DOHH2 (cell line): Measurements from ENCODE around the gene OCLN.
"Not testable (repeated sequence)": the region's sequence is repeated elsewhere in the genome, so short reads cannot be mapped to it uniquely, and the experiment has no call there.

Source experiments
- H3F3A ChIP-seq: fragments of 200-600 bp; sonication (generic), shearing (Covaris generic); 2 replicates; pipeline ENCODE4 v1.6.0; 2016; ENCODE audit warnings: antibody characterized with exemption, mild to moderate bottlenecking; ENCODE audit not compliant: control insufficient read depth, insufficient read depth
- H3K27ac ChIP-seq: fragments of 200-600 bp; sonication (generic); 2 replicates; pipeline ENCODE4 v1.5.1; 2014; ENCODE audit warnings: low read depth, mild to moderate bottlenecking, low read length, moderate library complexity
- H3K27me3 ChIP-seq: fragments of 200-600 bp; sonication (generic); 2 replicates; pipeline ENCODE4 v1.6.1; 2014; ENCODE audit warnings: mild to moderate bottlenecking, low read length, mixed read lengths; ENCODE audit not compliant: control insufficient read depth
- H3K36me3 ChIP-seq: fragments of 200-600 bp; sonication (generic); 2 replicates; pipeline ENCODE4 v1.6.1; 2014; ENCODE audit warnings: mild to moderate bottlenecking, low read length, moderate library complexity, mixed read lengths; ENCODE audit not compliant: control insufficient read depth
- H3K4me1 ChIP-seq: fragments of 200-600 bp; sonication (generic); 2 replicates; pipeline ENCODE4 v1.6.1; 2014; ENCODE audit warnings: mild to moderate bottlenecking, low read length, mixed read lengths; ENCODE audit not compliant: control insufficient read depth
- H3K4me2 ChIP-seq: fragments of 200-600 bp; sonication (generic); 2 replicates; pipeline ENCODE4 v1.6.0; 2014; ENCODE audit warnings: mild to moderate bottlenecking, low read length, moderate library complexity
- H3K4me3 ChIP-seq: fragments of 200-600 bp; sonication (generic); 2 replicates; pipeline ENCODE4 v1.5.1; 2014; ENCODE audit warnings: mild to moderate bottlenecking, low read length, mixed read lengths
- H3K79me2 ChIP-seq: fragments of 200-600 bp; sonication (generic); 2 replicates; pipeline ENCODE4 v1.6.1; 2014; ENCODE audit warnings: mild to moderate bottlenecking, low read length, mixed read lengths; ENCODE audit not compliant: control insufficient read depth
- H3K9me2 ChIP-seq: fragments of 200-600 bp; sonication (generic); replicated peaks from 2 replicates; pipeline ENCODE4 v1.6.1; 2014; ENCODE audit warnings: mild to moderate bottlenecking, low read length, mixed read lengths; ENCODE audit not compliant: control insufficient read depth
- H3K9me3 ChIP-seq: fragments of 200-600 bp; sonication (generic); 2 replicates; pipeline ENCODE4 v1.6.1; 2014; ENCODE audit warnings: antibody characterized with exemption, low read length, mixed read lengths; ENCODE audit not compliant: control insufficient read depth, insufficient read depth
- H4K20me1 ChIP-seq: fragments of 200-600 bp; sonication (generic); 2 replicates; pipeline ENCODE4 v1.6.0; 2014; ENCODE audit warnings: low read depth, mild to moderate bottlenecking, antibody characterized with exemption, low read length, moderate library complexity; ENCODE audit not compliant: control insufficient read depth, insufficient read depth
- CTCF ChIP-seq: fragments of 200-600 bp; sonication (generic); IDR thresholded peaks from one replicate; pipeline ENCODE4 v1.5.1; 2014; ENCODE audit warnings: antibody characterized with exemption, mild to moderate bottlenecking, low read depth, low read length; ENCODE audit not compliant: poor library complexity, severe bottlenecking
- EZH2phosphoT487 ChIP-seq: fragments of 200-600 bp; sonication (generic); IDR thresholded peaks from 2 replicates; pipeline ENCODE4 v1.6.1; 2017; ENCODE audit warnings: borderline replicate concordance, mild to moderate bottlenecking, antibody characterized with exemption, low read length, moderate library complexity, mixed read lengths

The OCLN gene

GRCh38 chr5:69450116-69450515, 42.5 kb upstream of the OCLN start:
- no peaks in the 10 kb centered on the region for H3K36me3 ChIP-seq
- TF ChIP-seq EZH2phosphoT487 (no peak), CTCF (no peak)
- H3K4me2 ChIP-seq, result no peak overlapping the region
- H3K79me2 ChIP-seq, result no peaks in the 10 kb centered on the region
- H3K9me2 ChIP-seq, result no peaks in the 10 kb centered on the region
- H3K27ac ChIP-seq, result no peak overlapping the region
- H4K20me1 ChIP-seq, result no peaks in the 10 kb centered on the region
- H3F3A ChIP-seq, result no peaks in the 10 kb centered on the region
- no peaks in the 10 kb centered on the region for H3K9me3 ChIP-seq
- H3K27me3 ChIP-seq, result no peaks in the 10 kb centered on the region
- H3K4me1 ChIP-seq, result no peaks in the 10 kb centered on the region
- H3K4me3 ChIP-seq, result no peak overlapping the region

- H3K27me3 ChIP-seq, H3K36me3 ChIP-seq, H3K4me3 ChIP-seq, H3K9me2 ChIP-seq, H3K27ac ChIP-seq, H3F3A ChIP-seq, H3K9me3 ChIP-seq, H3K4me2 ChIP-seq, H3K4me1 ChIP-seq, H3K79me2 ChIP-seq, H4K20me1 ChIP-seq: not testable (repeated sequence)
Observed at GRCh38 chr5:69450527-69450926, 42.1 kb upstream of the OCLN start.

- H3K4me2 ChIP-seq, result no peak overlapping the region
- no peaks in the 10 kb centered on the region for H3K9me2 ChIP-seq
- no peaks in the 10 kb centered on the region for H3F3A ChIP-seq
- no peaks in the 10 kb centered on the region for H3K36me3 ChIP-seq
- no peaks in the 10 kb centered on the region for H3K79me2 ChIP-seq
- H4K20me1 ChIP-seq, result no peaks in the 10 kb centered on the region
- no peaks in the 10 kb centered on the region for H3K4me1 ChIP-seq
- no peak overlapping the region for H3K27ac ChIP-seq
- no peaks in the 10 kb centered on the region for H3K27me3 ChIP-seq
- H3K4me3 ChIP-seq, result no peak overlapping the region
- TF ChIP-seq EZH2phosphoT487 (no peak), CTCF (no peak)
- no peaks in the 10 kb centered on the region for H3K9me3 ChIP-seq
Observed at GRCh38 chr5:69451941-69452647, 40.5 kb upstream of the OCLN start.

- not testable (repeated sequence) for H3K36me3 ChIP-seq, H3K4me2 ChIP-seq
Observed at GRCh38 chr5:69453487-69453886, 39.1 kb upstream of the OCLN start.

More at GRCh38 chr5:69453487-69453886, 39.1 kb upstream of the OCLN start:
- H3K9me2 ChIP-seq, H3K79me2 ChIP-seq, H3K27ac ChIP-seq, H3K27me3 ChIP-seq, H3K9me3 ChIP-seq, H4K20me1 ChIP-seq, H3K4me1 ChIP-seq, H3F3A ChIP-seq, H3K4me3 ChIP-seq: not testable (repeated sequence)
